GM19467 (cell line): Measurements from ENCODE around the gene DTL.

Experiments
- ATAC-seq: cut with Tn5 transposase; IDR thresholded peaks from one replicate; pipeline ENCODE4 v1.9.1; 2021; ENCODE audit warnings: mild to moderate bottlenecking, moderate library complexity; ENCODE audit not compliant: unreplicated experiment

The DTL gene

GRCh38 chr1:212082765-212083406, 47.3 kb downstream of the DTL start:
- ATAC-seq, result no peak

- no peak for ATAC-seq
Measured at GRCh38 chr1:212089560-212090163, 54.1 kb downstream of the DTL start.

- ATAC-seq, result no peak
Measured at GRCh38 chr1:212091438-212092121, 56.0 kb downstream of the DTL start.

- no peak for ATAC-seq
Measured at GRCh38 chr1:212097360-212097759, 61.8 kb downstream of the DTL start.

GRCh38 chr1:212098310-212098709, 62.8 kb downstream of the DTL start:
- ATAC-seq, result no peak

- ATAC-seq, result no peak
Measured at GRCh38 chr1:212098771-212099170, 63.2 kb downstream of the DTL start.

- no peak for ATAC-seq
Measured at GRCh38 chr1:212101251-212101650, 65.7 kb downstream of the DTL start.

GRCh38 chr1:212101735-212102134, 66.2 kb downstream of the DTL start:
- no peak for ATAC-seq

GRCh38 chr1:212104586-212105325, 69.2 kb downstream of the DTL start:
- ATAC-seq, result no peak

- ATAC-seq, result no peak
Measured at GRCh38 chr1:212106286-212106792, 70.8 kb downstream of the DTL start.

GRCh38 chr1:212107481-212107880, 71.9 kb downstream of the DTL start:
- ATAC-seq, result no peak

- no peak for ATAC-seq
Measured at GRCh38 chr1:212108187-212108586, 72.6 kb downstream of the DTL start.

- no peak for ATAC-seq
Measured at GRCh38 chr1:212108981-212109380, 73.4 kb downstream of the DTL start.

- ATAC-seq, result no peak
Measured at GRCh38 chr1:212109728-212110127, 74.2 kb downstream of the DTL start.

GRCh38 chr1:212110617-212111016, 75.1 kb downstream of the DTL start:
- no peak for ATAC-seq

- ATAC-seq, result no peak
Measured at GRCh38 chr1:212111536-212111935, 76.0 kb downstream of the DTL start.

GRCh38 chr1:212113706-212114105, 78.2 kb downstream of the DTL start:
- no peak for ATAC-seq

GRCh38 chr1:212118167-212118871, 82.8 kb downstream of the DTL start:
- ATAC-seq, result no peak

- no peak for ATAC-seq
Measured at GRCh38 chr1:212118872-212119260, 83.3 kb downstream of the DTL start.

GRCh38 chr1:212119397-212119837, 83.9 kb downstream of the DTL start:
- ATAC-seq, result no peak

- no peak for ATAC-seq
Measured at GRCh38 chr1:212119863-212120262, 84.3 kb downstream of the DTL start.
